HG03520 (cell line): ENCODE results near the gene FGD1.
A peak's percentile ranks its signal among the peaks of the same experiment; 100 is the strongest.
"Not testable (repeated sequence)": the region's sequence is repeated elsewhere in the genome, so short reads cannot be mapped to it uniquely, and the experiment has no call there.

Experiments
- ATAC-seq: cut with Tn5 transposase; IDR thresholded peaks from one replicate; pipeline ENCODE4 v1.9.1; 2021; ENCODE audit warnings: mild to moderate bottlenecking, moderate library complexity; ENCODE audit not compliant: unreplicated experiment

The FGD1 gene

GRCh38 chrX:54495814-54496516 is at the start of gene FGD1:
FGD1 (minus strand) TSS chrX:54496234; CDS start chrX:54495432, 802 bp downstream.
- ATAC-seq: no peak

- not testable (repeated sequence) for ATAC-seq
These were observed 46.2 kb upstream of the FGD1 start for GRCh38 chrX:54542239-54542638.

GRCh38 chrX:54540289-54540688 is 44.3 kb upstream of the FGD1 start:
- ATAC-seq: no peak

- ATAC-seq: no peak
These were observed 38.2 kb upstream of the FGD1 start for GRCh38 chrX:54534271-54534670.

GRCh38 chrX:54530357-54530900 is 34.4 kb upstream of the FGD1 start:
- peak; percentile 23 for ATAC-seq

- ATAC-seq: peak; percentile 77
These were observed 33.7 kb upstream of the FGD1 start, which contains the start of gene GNL3L for GRCh38 chrX:54529552-54530356. GNL3L (plus strand) TSS chrX:54530219; CDS start chrX:54532567, 2,348 bp downstream.

GRCh38 chrX:54529151-54529550 is 33.1 kb upstream of the FGD1 start:
- ATAC-seq: no peak

GRCh38 chrX:54509400-54509799 is 13.4 kb upstream of the FGD1 start:
- no peak for ATAC-seq

GRCh38 chrX:54496936-54497335 is 902 bp upstream of the FGD1 start:
- no peak for ATAC-seq

- no peak for ATAC-seq
These were observed 451 bp upstream of the FGD1 start for GRCh38 chrX:54496517-54496852.

GRCh38 chrX:54494989-54495813 is 833 bp downstream of the FGD1 start:
- ATAC-seq: no peak

GRCh38 chrX:54494166-54494988 is 1.7 kb downstream of the FGD1 start:
- ATAC-seq: no peak

- ATAC-seq: no peak
These were observed 3.7 kb downstream of the FGD1 start for GRCh38 chrX:54492340-54492739.

GRCh38 chrX:54489819-54490218 is 6.2 kb downstream of the FGD1 start:
- ATAC-seq: not testable (repeated sequence)

- no peak for ATAC-seq
These were observed 11.4 kb downstream of the FGD1 start for GRCh38 chrX:54484666-54485065.

GRCh38 chrX:54483946-54484345 is 12.1 kb downstream of the FGD1 start:
- no peak for ATAC-seq

- no peak for ATAC-seq
These were observed 13.0 kb downstream of the FGD1 start for GRCh38 chrX:54482839-54483593.

GRCh38 chrX:54479136-54480111 is 16.6 kb downstream of the FGD1 start:
- ATAC-seq: no peak
